H9 (cell line): ENCODE results near the gene PIMREG. TPM values are rescaled to one million over a fixed set of nuclear protein-coding genes. Genes with fewer than 3 reads are reported as not detected.
A peak's percentile ranks its signal among the peaks of the same experiment; 100 is the strongest.

Experiments
- DNase-seq: peaks from one replicate; pipeline ENCODE4 v3.0.0-alpha.2; 2017
- H2AFZ ChIP-seq: one replicate; pipeline ENCODE4 v1.6.1; 2013; ENCODE audit warnings: mild to moderate bottlenecking, low read length, control low read depth, moderate library complexity
- H2AK5ac ChIP-seq: 2 replicates; pipeline ENCODE4 v1.6.1; 2013; ENCODE audit warnings: low read length, control low read depth, mixed read lengths; ENCODE audit not compliant: insufficient read length
- H2BK120ac ChIP-seq: one replicate; pipeline ENCODE4 v1.6.1; 2013; ENCODE audit warnings: low read depth, mild to moderate bottlenecking, low read length, control low read depth, inconsistent platforms; ENCODE audit not compliant: poor library complexity, severe bottlenecking
- H2BK12ac ChIP-seq: 2 replicates; pipeline ENCODE4 v1.6.1; 2013; ENCODE audit warnings: low read length, control low read depth, mixed read lengths, low read depth; ENCODE audit not compliant: insufficient read length
- H2BK15ac ChIP-seq: 2 replicates; pipeline ENCODE4 v1.6.1; 2013; ENCODE audit warnings: low read depth, low read length, control low read depth
- H2BK20ac ChIP-seq: one replicate; pipeline ENCODE4 v1.6.1; 2013; ENCODE audit warnings: low read depth, mild to moderate bottlenecking, low read length, control low read depth, inconsistent platforms; ENCODE audit not compliant: poor library complexity, severe bottlenecking
- H2BK5ac ChIP-seq: 2 replicates; pipeline ENCODE4 v1.6.1; 2013; ENCODE audit warnings: low read length, control low read depth, mixed read lengths; ENCODE audit not compliant: insufficient read length
- H3K14ac ChIP-seq: 2 replicates; pipeline ENCODE4 v1.6.1; 2013; ENCODE audit warnings: low read length, control low read depth; ENCODE audit not compliant: insufficient read depth
- H3K18ac ChIP-seq: 2 replicates; pipeline ENCODE4 v1.6.1; 2013; ENCODE audit warnings: low read depth, mild to moderate bottlenecking, mixed read lengths, low read length, control low read depth; ENCODE audit not compliant: insufficient read length
- H3K23ac ChIP-seq: 2 replicates; pipeline ENCODE4 v1.6.1; 2013; ENCODE audit warnings: low read length, control low read depth, mixed read lengths, low read depth; ENCODE audit not compliant: insufficient read length
- H3K23me2 ChIP-seq: 2 replicates; pipeline ENCODE4 v1.6.1; 2013; ENCODE audit warnings: low read depth, mild to moderate bottlenecking, mixed read lengths, low read length, control low read depth; ENCODE audit not compliant: insufficient read length, poor library complexity, severe bottlenecking
- H3K27ac ChIP-seq: 2 replicates; pipeline ENCODE4 v1.5.1; 2013; ENCODE audit warnings: low read length, control low read depth, mixed read lengths, low read depth; ENCODE audit not compliant: insufficient read length
- H3K27me3 ChIP-seq: 2 replicates; pipeline ENCODE4 v1.6.1; 2013; ENCODE audit warnings: low read length, control low read depth, inconsistent platforms; ENCODE audit not compliant: insufficient read depth
- H3K4ac ChIP-seq: 2 replicates; pipeline ENCODE4 v1.6.1; 2013; ENCODE audit warnings: low read depth, mild to moderate bottlenecking, control low read depth, inconsistent platforms, low read length, moderate library complexity
- H3K4me1 ChIP-seq: 2 replicates; pipeline ENCODE4 v1.6.1; 2013; ENCODE audit warnings: low read length, control low read depth, inconsistent platforms; ENCODE audit not compliant: insufficient read depth
- H3K4me2 ChIP-seq: 2 replicates; pipeline ENCODE4 v1.6.1; 2013; ENCODE audit warnings: low read length, control low read depth, mixed read lengths; ENCODE audit not compliant: insufficient read length, insufficient read depth
- H3K56ac ChIP-seq: 2 replicates; pipeline ENCODE4 v1.6.1; 2013; ENCODE audit warnings: low read depth, mild to moderate bottlenecking, mixed read lengths, low read length, control low read depth; ENCODE audit not compliant: insufficient read length
- H3K79me1 ChIP-seq: 2 replicates; pipeline ENCODE4 v1.6.1; 2013; ENCODE audit warnings: low read depth, mild to moderate bottlenecking, moderate library complexity, low read length, control low read depth, inconsistent platforms; ENCODE audit not compliant: insufficient read depth, poor library complexity, severe bottlenecking
- H3K79me2 ChIP-seq: 2 replicates; pipeline ENCODE4 v1.6.1; 2013; ENCODE audit warnings: low read length, control low read depth, inconsistent platforms; ENCODE audit not compliant: insufficient read depth
- H3K9ac ChIP-seq: 2 replicates; pipeline ENCODE4 v1.6.1; 2013; ENCODE audit warnings: low read length, control low read depth, mixed read lengths; ENCODE audit not compliant: insufficient read length; ENCODE audit errors: extremely low read depth
- H3K9me3 ChIP-seq: one replicate; pipeline ENCODE4 v1.6.1; 2013; ENCODE audit warnings: low read depth, low read length, inconsistent platforms; ENCODE audit not compliant: control insufficient read depth
- H3T11ph ChIP-seq: one replicate; pipeline ENCODE4 v1.6.1; 2013; ENCODE audit warnings: mild to moderate bottlenecking, low read length, control low read depth, inconsistent platforms
- H4K20me1 ChIP-seq: one replicate; pipeline ENCODE4 v1.6.1; 2013; ENCODE audit not compliant: control insufficient read depth, insufficient read length, insufficient read depth
- H4K5ac ChIP-seq: 2 replicates; pipeline ENCODE4 v1.6.1; 2013; ENCODE audit warnings: low read depth, mild to moderate bottlenecking, mixed read lengths, low read length, control low read depth; ENCODE audit not compliant: insufficient read length
- H4K8ac ChIP-seq: replicated peaks from 2 replicates; pipeline ENCODE4 v1.6.1; 2013; ENCODE audit warnings: low read length, control low read depth, mixed read lengths, low read depth; ENCODE audit not compliant: insufficient read length
- H4K91ac ChIP-seq: 2 replicates; pipeline ENCODE4 v1.6.1; 2013; ENCODE audit warnings: low read depth, mild to moderate bottlenecking, moderate library complexity, mixed read lengths, low read length, control low read depth; ENCODE audit not compliant: insufficient read length
- H3K27ac Mint-ChIP-seq, 3 experiments: 2 replicates in 2 of 3; 3 replicates in 1 of 3; pipeline ENCODE4 v1.8.0; 2020 to 2021; ENCODE audit warnings: mixed read lengths in 3 of 3, mild to moderate bottlenecking in 1 of 3, moderate library complexity in 1 of 3
- H3K27me3 Mint-ChIP-seq: 2 replicates; pipeline ENCODE4 v1.8.0; 2021; ENCODE audit warnings: low read depth, mild to moderate bottlenecking, moderate library complexity, mixed read lengths
- H3K36me3 Mint-ChIP-seq, 3 experiments: 2 replicates in 2 of 3; 3 replicates in 1 of 3; pipeline ENCODE4 v1.8.0; 2020 to 2021; ENCODE audit warnings: low read depth in 3 of 3, mixed read lengths in 3 of 3; ENCODE audit not compliant: insufficient read depth in 1 of 3
- H3K4me1 Mint-ChIP-seq, 2 experiments: 2 replicates each; pipeline ENCODE4 v1.8.0; 2020; ENCODE audit warnings: mixed read lengths in 2 of 2
- H3K4me3 Mint-ChIP-seq, 2 experiments: 2 replicates in 1 of 2; 3 replicates in 1 of 2; pipeline ENCODE4 v1.8.0; 2020 to 2021; ENCODE audit warnings: mild to moderate bottlenecking in 2 of 2, mixed read lengths in 2 of 2, moderate library complexity in 1 of 2
- H3K9me3 Mint-ChIP-seq, 2 experiments: 2 replicates in 1 of 2; 3 replicates in 1 of 2; pipeline ENCODE4 v1.8.0; 2020; ENCODE audit warnings: mild to moderate bottlenecking in 2 of 2, mixed read lengths in 2 of 2, moderate library complexity in 1 of 2
- CTCF ChIP-seq: fragments of 200-600 bp; sonication (generic); conservative IDR thresholded peaks from 3 replicates; pipeline ENCODE4 v1.8.0; 2021; ENCODE audit warnings: antibody characterized with exemption, mild to moderate bottlenecking
- WGBS: extraction: QIAGEN DNeasy Blood & Tissue Kit; methylation state at CpG from one replicate; pipeline ENCODE4 v1.1.7; 2013; ENCODE audit warnings: missing lambda C conversion rate, low lambda C conversion rate, mixed read lengths; ENCODE audit not compliant: insufficient read length; ENCODE audit errors: extremely low coverage; 5-methylcytosine and 5-hydroxymethylcytosine counted together
- total RNA-seq: library from RNA; stranded (reverse); gene quantifications from 2 replicates; pipeline ENCODE4 v1.2.1, GENCODE V29; 2021

Gene PIMREG
- total RNA-seq, 1 experiment from 2014 or later, result 91.6 TPM

- Histone ChIP-seq H3K79me1 (no peaks in the 10 kb centered on the region), H2BK12ac (no peak overlapping the region), H3K14ac (no peak overlapping the region), H3K9ac (no peak overlapping the region), H2BK15ac (no peak overlapping the region), H3T11ph (no peak overlapping the region), H3K23me2 (no peaks in the 10 kb centered on the region), H3K27me3 (no peaks in the 10 kb centered on the region), H3K23ac (no peak overlapping the region), H3K4me2 (no peak overlapping the region), H3K18ac (no peak overlapping the region), H4K20me1 (no peaks in the 10 kb centered on the region), H4K91ac (no peak overlapping the region), H4K8ac (no peak overlapping the region), H3K79me2 (no peaks in the 10 kb centered on the region), H3K9me3 (no peaks in the 10 kb centered on the region), H3K4me1 (peaks cover 5% of the 10 kb centered on the region; the same call in 1 of the 2 replicates), H2AFZ (no peak overlapping the region), H2BK5ac (no peak overlapping the region), H2BK120ac (no peak overlapping the region), H3K4ac (no peak overlapping the region), H3K27ac (no peak overlapping the region), H2BK20ac (no peak overlapping the region), H3K56ac (no peak overlapping the region), H2AK5ac (no peak overlapping the region), H4K5ac (no peak overlapping the region)
- TF ChIP-seq CTCF, result no peak
- Mint-ChIP-seq H3K27ac (peak overlapping the region in 1 of 3 experiments; percentile 82; a peak in 1 of 7 replicates), H3K27me3 (no peaks in the 10 kb centered on the region), H3K4me3 (no peak overlapping the region), H3K4me1 (peaks cover 41 to 55% of the 10 kb centered on the region in 2 experiments), H3K9me3 (no peaks in the 10 kb centered on the region), H3K36me3 (peaks cover 0 to 2% (median 0%) of the 10 kb centered on the region in 3 experiments; a peak in 1 of 7 replicates)
- DNase-seq, result no peak
- no CpG with 5 or more reads among the region's 13 CpGs for WGBS
These were observed 43.2 kb downstream of the PIMREG start for GRCh38 chr17:6487251-6488007.
